GM21367 (cell line): ENCODE measurements around the gene MEDAG.

Source experiments
- ATAC-seq: cut with Tn5 transposase; IDR thresholded peaks from one replicate; pipeline ENCODE4 v1.9.1; 2021; ENCODE audit not compliant: unreplicated experiment

The MEDAG gene

GRCh38 chr13:30872685-30873461, 33.2 kb upstream of the MEDAG start:
- no peak for ATAC-seq

- ATAC-seq = no peak
Measured at GRCh38 chr13:30873499-30873898, 32.6 kb upstream of the MEDAG start.

GRCh38 chr13:30874111-30874510, 32.0 kb upstream of the MEDAG start:
- ATAC-seq = no peak

- ATAC-seq = no peak
Measured at GRCh38 chr13:30874561-30874960, 31.5 kb upstream of the MEDAG start.

GRCh38 chr13:30877335-30877734, 28.7 kb upstream of the MEDAG start:
- no peak for ATAC-seq

- ATAC-seq = no peak
Measured at GRCh38 chr13:30880151-30880855, 25.8 kb upstream of the MEDAG start.

GRCh38 chr13:30880856-30881155, 25.3 kb upstream of the MEDAG start:
- ATAC-seq = no peak

GRCh38 chr13:30881191-30881651, 24.9 kb upstream of the MEDAG start:
- no peak for ATAC-seq

- no peak for ATAC-seq
Measured at GRCh38 chr13:30882026-30882850, 23.8 kb upstream of the MEDAG start.

GRCh38 chr13:30882996-30883766, 22.9 kb upstream of the MEDAG start:
- ATAC-seq = no peak

- no peak for ATAC-seq
Measured at GRCh38 chr13:30884543-30884942, 21.5 kb upstream of the MEDAG start.

- ATAC-seq = no peak
Measured at GRCh38 chr13:30889196-30889690, 16.8 kb upstream of the MEDAG start.

GRCh38 chr13:30892966-30893365, 13.1 kb upstream of the MEDAG start:
- no peak for ATAC-seq

GRCh38 chr13:30895773-30896172, 10.3 kb upstream of the MEDAG start:
- no peak for ATAC-seq

GRCh38 chr13:30898070-30898469, 8.0 kb upstream of the MEDAG start:
- ATAC-seq = no peak

GRCh38 chr13:30898678-30899241, 7.3 kb upstream of the MEDAG start:
- no peak for ATAC-seq

- no peak for ATAC-seq
Measured at GRCh38 chr13:30900436-30900835, 5.6 kb upstream of the MEDAG start.

GRCh38 chr13:30900952-30901749, 4.9 kb upstream of the MEDAG start:
- no peak for ATAC-seq

GRCh38 chr13:30904043-30904442, 2.0 kb upstream of the MEDAG start:
- no peak for ATAC-seq
